ENCODE data around the gene CCNY. TPM values are rescaled to one million over a fixed set of nuclear protein-coding genes. Genes with fewer than 3 reads are reported as not detected.
"Not testable (repeated sequence)": the region's sequence is repeated elsewhere in the genome, so short reads cannot be mapped to it uniquely, and the experiment has no call there.

Gene CCNY
- total RNA-seq, 4 donors from 2014 or later = 23.9 to 68.1 (median 39.5) TPM

DNA sequence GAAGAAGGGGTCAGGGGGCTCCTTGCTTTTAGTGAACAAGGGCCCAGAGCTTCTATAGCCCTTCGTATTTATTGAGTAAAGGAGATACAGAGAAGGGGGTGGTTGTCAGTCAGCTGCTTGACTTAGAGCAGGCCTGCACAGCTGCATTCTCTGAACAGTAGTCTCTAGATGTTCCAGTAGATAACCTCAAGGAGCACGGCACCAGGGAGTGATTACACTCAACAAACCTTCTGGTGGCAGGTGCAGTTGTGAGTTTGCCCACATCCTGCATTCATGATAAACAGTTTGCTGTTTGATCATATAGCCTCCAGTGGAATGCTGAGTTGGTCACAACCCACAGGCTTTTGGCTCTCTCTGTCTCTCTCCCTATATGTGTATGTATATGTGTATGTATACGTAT, 198.8 kb downstream of the CCNY start:
- in situ Hi-C loops (cut with MboI; ENCODE audit: low sequenced_read_pairs in 4 of 4) = no loop called here
- TF ChIP-seq, protein P1, sequence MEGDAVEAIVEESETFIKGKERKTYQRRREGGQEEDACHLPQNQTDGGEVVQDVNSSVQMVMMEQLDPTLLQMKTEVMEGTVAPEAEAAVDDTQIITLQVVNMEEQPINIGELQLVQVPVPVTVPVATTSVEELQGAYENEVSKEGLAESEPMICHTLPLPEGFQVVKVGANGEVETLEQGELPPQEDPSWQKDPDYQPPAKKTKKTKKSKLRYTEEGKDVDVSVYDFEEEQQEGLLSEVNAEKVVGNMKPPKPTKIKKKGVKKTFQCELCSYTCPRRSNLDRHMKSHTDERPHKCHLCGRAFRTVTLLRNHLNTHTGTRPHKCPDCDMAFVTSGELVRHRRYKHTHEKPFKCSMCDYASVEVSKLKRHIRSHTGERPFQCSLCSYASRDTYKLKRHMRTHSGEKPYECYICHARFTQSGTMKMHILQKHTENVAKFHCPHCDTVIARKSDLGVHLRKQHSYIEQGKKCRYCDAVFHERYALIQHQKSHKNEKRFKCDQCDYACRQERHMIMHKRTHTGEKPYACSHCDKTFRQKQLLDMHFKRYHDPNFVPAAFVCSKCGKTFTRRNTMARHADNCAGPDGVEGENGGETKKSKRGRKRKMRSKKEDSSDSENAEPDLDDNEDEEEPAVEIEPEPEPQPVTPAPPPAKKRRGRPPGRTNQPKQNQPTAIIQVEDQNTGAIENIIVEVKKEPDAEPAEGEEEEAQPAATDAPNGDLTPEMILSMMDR (IDR thresholded peaks at IDR 0.05 in 4 of 5, conservative IDR thresholded peaks at IDR 0.05 in 1 of 5) = no peak
- TF ChIP-seq POLR2A (IDR thresholded peaks at IDR 0.05) = no peak

GRCh38 chr10:35536789-35537188, 200.5 kb downstream of the CCNY start:
- Histone ChIP-seq H3K36me3 (peaks cover 0 to 29% of the 10 kb centered on the region in 2 donors), H3K27me3 (no peaks in the 10 kb centered on the region), H3K4me1 (peaks cover 3% of the 10 kb centered on the region in 2 donors), H3K9me3 (no peaks in the 10 kb centered on the region), H3K4me3 (no peak overlapping the region), H3K27ac (no peak overlapping the region)
- in situ Hi-C loops (cut with MboI; ENCODE audit: low sequenced_read_pairs in 4 of 4) (no loop called here), intact Hi-C loops (cut with DNase I; ENCODE audit: low total_unique reads) (no loop called here)
- no peak for ATAC-seq
- no peak for DNase-seq
- TF ChIP-seq POLR2A (IDR thresholded peaks at IDR 0.05) = no peak
- TF ChIP-seq, protein P1 (IDR thresholded peaks at IDR 0.05 in 4 of 5, conservative IDR thresholded peaks at IDR 0.05 in 1 of 5) = no peak

More for the DNA sequence above, 198.8 kb downstream of the CCNY start:
- DNase-seq = no peak
- Histone ChIP-seq H3K27ac (no peak overlapping the region), H3K4me1 (no peaks in the 10 kb centered on the region), H3K4me3 (no peak overlapping the region), H3K9me3 (no peaks in the 10 kb centered on the region), H3K36me3 (peaks cover 0 to 45% of the 10 kb centered on the region in 2 donors), H3K27me3 (no peaks in the 10 kb centered on the region)
- intact Hi-C loops (cut with DNase I; ENCODE audit: low total_unique reads) = no loop called here
- no peak for ATAC-seq

- intact Hi-C loops (cut with DNase I; ENCODE audit: low total_unique reads); in situ Hi-C loops (cut with MboI; ENCODE audit: low sequenced_read_pairs in 4 of 4); DNase-seq; H3K27me3 ChIP-seq; H3K4me3 ChIP-seq; H3K4me1 ChIP-seq; H3K27ac ChIP-seq; H3K9me3 ChIP-seq; ATAC-seq: not testable (repeated sequence)
- peaks cover 0 to 18% of the 10 kb centered on the region in 2 donors for H3K36me3 ChIP-seq
Observed at GRCh38 chr10:35537925-35538324, 201.6 kb downstream of the CCNY start.

GRCh38 chr10:35540296-35541164, 204.2 kb downstream of the CCNY start:
- TF ChIP-seq, protein P1 (IDR thresholded peaks at IDR 0.05 in 4 of 5, conservative IDR thresholded peaks at IDR 0.05 in 1 of 5) = no peak
- H3K36me3 ChIP-seq = no peaks in the 10 kb centered on the region
- DNase-seq (no peak), ATAC-seq (no peak)
- H3K27me3 ChIP-seq = no peaks in the 10 kb centered on the region
- H3K4me3 ChIP-seq = no peak overlapping the region
- in situ Hi-C loops (cut with MboI; ENCODE audit: low sequenced_read_pairs in 4 of 4) = no loop called here
- intact Hi-C loops (cut with DNase I; ENCODE audit: low total_unique reads) = no loop called here
- H3K4me1 ChIP-seq = peaks cover 3 to 6% of the 10 kb centered on the region in 2 donors
- H3K9me3 ChIP-seq = no peaks in the 10 kb centered on the region
- H3K27ac ChIP-seq = no peak overlapping the region

GRCh38 chr10:35541720-35542119, 205.4 kb downstream of the CCNY start:
- peaks cover 12 to 14% of the 10 kb centered on the region in 2 donors for H3K4me1 ChIP-seq
- ATAC-seq = no peak
- in situ Hi-C loops (cut with MboI; ENCODE audit: low sequenced_read_pairs in 4 of 4) = no loop called here

More at GRCh38 chr10:35541720-35542119, 205.4 kb downstream of the CCNY start:
- DNase-seq = no peak
- Histone ChIP-seq H3K27me3 (no peaks in the 10 kb centered on the region), H3K4me3 (no peak overlapping the region), H3K27ac (no peak overlapping the region), H3K36me3 (no peaks in the 10 kb centered on the region), H3K9me3 (no peaks in the 10 kb centered on the region)
- TF ChIP-seq, protein P1 (IDR thresholded peaks at IDR 0.05 in 4 of 5, conservative IDR thresholded peaks at IDR 0.05 in 1 of 5) = no peak
- TF ChIP-seq POLR2A (IDR thresholded peaks at IDR 0.05) = no peak
- intact Hi-C loops (cut with DNase I; ENCODE audit: low total_unique reads) = no loop called here
